Upper lobe of left lung (tissue), 4 donors: Measurements from ENCODE around the gene ADAMTS16.

ENCODE experiments used
- POLR2AphosphoS5 ChIP-seq, 2 donors: sonication (generic); formaldehyde crosslinking; IDR thresholded peaks; one replicate each; pipeline ENCODE4 v1.5.1; 2017; ENCODE audit warnings: antibody characterized with exemption in 2 of 2
- TF ChIP-seq, protein P1 (sequence below), 6 experiments: fragments of 450-650 bp in 4 of 6; fragments of 200-600 bp in 2 of 6; sonication (generic) in 2 of 6; IDR thresholded peaks; one replicate each; pipeline ENCODE4 v1.5.1; 2016 to 2019; ENCODE audit warnings: antibody characterized with exemption in 6 of 6

DNA sequence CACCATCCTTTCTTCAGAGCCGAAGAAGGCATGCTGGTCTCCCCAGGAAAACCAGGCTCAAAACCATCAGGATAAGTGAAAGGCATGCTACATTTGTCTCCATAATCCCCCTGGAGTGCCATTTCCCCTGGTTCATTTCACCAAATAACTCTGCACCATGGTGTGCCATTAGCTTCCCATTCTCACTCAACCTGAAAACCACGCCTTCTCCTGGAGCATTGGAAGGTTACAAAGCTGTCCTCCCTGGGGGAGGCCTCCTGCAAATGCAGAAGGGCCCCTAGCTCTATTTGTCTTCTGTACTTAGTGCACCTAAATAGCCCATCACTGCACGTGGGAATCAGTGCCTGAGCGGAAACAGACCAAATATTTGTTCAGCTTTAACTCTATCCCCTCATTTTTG lies 192.2 kb downstream of the ADAMTS16 start:
- TF ChIP-seq POLR2AphosphoS5 (IDR thresholded peaks at IDR 0.05), result no peak
- TF ChIP-seq, protein P1, sequence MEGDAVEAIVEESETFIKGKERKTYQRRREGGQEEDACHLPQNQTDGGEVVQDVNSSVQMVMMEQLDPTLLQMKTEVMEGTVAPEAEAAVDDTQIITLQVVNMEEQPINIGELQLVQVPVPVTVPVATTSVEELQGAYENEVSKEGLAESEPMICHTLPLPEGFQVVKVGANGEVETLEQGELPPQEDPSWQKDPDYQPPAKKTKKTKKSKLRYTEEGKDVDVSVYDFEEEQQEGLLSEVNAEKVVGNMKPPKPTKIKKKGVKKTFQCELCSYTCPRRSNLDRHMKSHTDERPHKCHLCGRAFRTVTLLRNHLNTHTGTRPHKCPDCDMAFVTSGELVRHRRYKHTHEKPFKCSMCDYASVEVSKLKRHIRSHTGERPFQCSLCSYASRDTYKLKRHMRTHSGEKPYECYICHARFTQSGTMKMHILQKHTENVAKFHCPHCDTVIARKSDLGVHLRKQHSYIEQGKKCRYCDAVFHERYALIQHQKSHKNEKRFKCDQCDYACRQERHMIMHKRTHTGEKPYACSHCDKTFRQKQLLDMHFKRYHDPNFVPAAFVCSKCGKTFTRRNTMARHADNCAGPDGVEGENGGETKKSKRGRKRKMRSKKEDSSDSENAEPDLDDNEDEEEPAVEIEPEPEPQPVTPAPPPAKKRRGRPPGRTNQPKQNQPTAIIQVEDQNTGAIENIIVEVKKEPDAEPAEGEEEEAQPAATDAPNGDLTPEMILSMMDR (IDR thresholded peaks at IDR 0.05), result no peak
